Stimulated activated CD4-positive, alpha-beta T cell treated with anti-CD3 and anti-CD28 coated beads, Interleukin-4, amount 100 ng/mL, for 48 hours (primary cell): Measurements from ENCODE around the gene SLC12A9.
A peak's percentile ranks its signal among the peaks of the same experiment; 100 is the strongest.
"Not testable (repeated sequence)": the region's sequence is repeated elsewhere in the genome, so short reads cannot be mapped to it uniquely, and the experiment has no call there.

ENCODE experiments used
- DNase-seq, 2 donors: peaks; one replicate each; pipeline ENCODE4 v3.0.0-alpha.2; 2020; ENCODE audit warnings: low read depth in 2 of 2

Gene SLC12A9

GRCh38 chr7:100852048-100852872, at the start of gene SLC12A9:
TSS of gene SLC12A9 (plus strand) at chr7:100852713. CDS start at chr7:100854198, 1,485 bp downstream.
- peak; percentile 81 to 86 for DNase-seq

GRCh38 chr7:100802951-100803350, 49.6 kb upstream of the SLC12A9 start:
- DNase-seq = no peak

- peak in 1 of 2 donors; percentile 38 for DNase-seq
These were observed 48.9 kb upstream of the SLC12A9 start for GRCh38 chr7:100803398-100804161.

GRCh38 chr7:100804681-100805431, 47.7 kb upstream of the SLC12A9 start:
- DNase-seq = no peak

- DNase-seq = no peak
These were observed 46.2 kb upstream of the SLC12A9 start for GRCh38 chr7:100806276-100806675.

- DNase-seq = not testable (repeated sequence)
These were observed 45.6 kb upstream of the SLC12A9 start for GRCh38 chr7:100806883-100807282.

GRCh38 chr7:100808354-100808875, 44.1 kb upstream of the SLC12A9 start:
- DNase-seq = no peak

GRCh38 chr7:100811480-100811879, 41.0 kb upstream of the SLC12A9 start:
- DNase-seq = no peak

- DNase-seq = no peak
These were observed 39.8 kb upstream of the SLC12A9 start for GRCh38 chr7:100812729-100813128.

GRCh38 chr7:100816515-100816914, 36.0 kb upstream of the SLC12A9 start:
- not testable (repeated sequence) for DNase-seq

GRCh38 chr7:100817097-100817496, 35.4 kb upstream of the SLC12A9 start:
- no peak for DNase-seq

GRCh38 chr7:100818366-100818765, 34.1 kb upstream of the SLC12A9 start:
- no peak for DNase-seq

GRCh38 chr7:100818825-100819224, 33.7 kb upstream of the SLC12A9 start:
- no peak for DNase-seq

- DNase-seq = no peak
These were observed 32.9 kb upstream of the SLC12A9 start for GRCh38 chr7:100819586-100819985.

- DNase-seq = no peak
These were observed 30.0 kb upstream of the SLC12A9 start for GRCh38 chr7:100822236-100823139.

GRCh38 chr7:100823140-100823525, 29.4 kb upstream of the SLC12A9 start:
- no peak for DNase-seq

GRCh38 chr7:100823534-100823933, 29.0 kb upstream of the SLC12A9 start:
- no peak for DNase-seq

- no peak for DNase-seq
These were observed 27.9 kb upstream of the SLC12A9 start for GRCh38 chr7:100824499-100825214.

GRCh38 chr7:100825215-100825671, 27.3 kb upstream of the SLC12A9 start:
- DNase-seq = no peak
